Measurements from ENCODE around the gene TLN1.

Gene TLN1

DNA sequence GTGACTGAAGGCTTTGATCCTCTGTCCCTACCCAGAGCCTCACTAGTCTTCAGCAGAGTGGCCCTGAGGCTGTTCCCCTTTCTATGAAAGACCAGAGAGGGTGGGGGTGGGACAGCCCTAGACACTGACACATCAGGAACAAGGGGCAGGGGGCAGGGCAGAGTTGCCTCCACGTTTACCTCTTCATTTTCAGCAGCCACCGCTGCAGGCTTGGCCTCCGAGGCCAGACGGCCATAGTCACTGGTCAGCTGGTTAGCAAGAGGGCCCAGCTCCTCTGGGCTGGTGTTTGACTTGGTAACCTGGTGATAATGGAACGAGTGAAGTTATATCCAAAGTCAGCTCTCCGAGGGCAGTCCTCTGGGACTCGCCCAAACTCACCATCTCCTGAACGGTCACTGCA is 26.6 kb downstream of the TLN1 start:
- no peak for DNase-seq

DNA sequence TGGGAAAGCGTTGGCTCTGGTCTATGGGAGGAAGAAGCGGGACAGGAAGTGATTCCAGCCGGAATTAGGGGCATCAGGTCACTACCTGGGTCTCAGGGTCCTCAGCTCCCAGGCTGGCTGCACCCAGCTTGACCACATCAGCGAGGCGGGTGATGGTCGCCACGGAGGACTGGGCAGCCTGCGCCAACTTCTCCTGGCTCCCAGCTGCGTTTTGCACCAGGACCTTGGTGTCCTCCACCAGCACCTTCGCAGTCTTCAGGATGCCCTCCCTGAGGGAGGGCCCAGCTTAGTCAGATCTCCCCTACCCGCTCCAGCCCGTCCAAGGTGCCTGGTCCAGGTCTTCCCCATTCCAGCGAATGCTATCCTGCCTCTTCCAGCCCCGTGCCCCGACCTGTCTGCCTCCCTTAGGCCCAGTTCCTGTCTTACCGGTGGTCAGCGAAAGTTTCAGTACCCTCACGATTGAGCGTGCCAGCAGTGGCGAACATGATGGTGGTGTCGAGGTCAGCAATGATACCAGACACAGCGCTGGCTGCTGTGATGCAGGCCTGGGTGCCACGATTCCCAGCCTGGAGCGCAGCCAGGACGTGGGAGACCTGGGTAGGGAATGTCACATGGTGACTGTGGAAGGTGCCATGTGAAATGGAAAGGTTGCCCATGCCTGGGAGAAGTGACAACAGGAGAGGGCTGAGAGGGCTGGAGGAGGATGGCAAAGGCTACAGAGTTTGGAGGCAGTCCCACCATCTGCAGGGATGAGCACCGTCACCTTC is 27.9 kb downstream of the TLN1 start:
- no peak for DNase-seq

DNA sequence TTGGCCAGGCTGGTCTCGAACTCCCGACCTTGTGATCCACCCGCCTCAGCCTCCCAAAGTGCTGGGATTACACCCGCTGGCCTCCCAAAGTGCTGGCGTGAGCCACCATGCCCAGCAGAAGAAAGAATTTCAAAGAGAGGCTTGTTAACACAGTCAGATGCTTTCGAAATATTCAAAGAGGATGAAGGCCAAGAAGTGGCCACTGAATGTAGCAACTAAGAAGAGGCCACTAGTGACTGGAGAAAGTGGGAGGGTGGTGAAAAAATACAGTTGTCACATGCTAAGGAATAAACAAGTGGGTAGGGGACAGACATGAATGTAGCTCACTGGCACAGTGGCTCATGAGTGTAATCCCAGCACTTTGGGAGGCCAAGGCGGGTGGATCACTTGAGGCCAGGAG is 29.3 kb downstream of the TLN1 start:
- DNase-seq = no peak

GRCh38 chr9:35700942-35701341 is 31.1 kb downstream of the TLN1 start:
- DNase-seq = no peak

DNA sequence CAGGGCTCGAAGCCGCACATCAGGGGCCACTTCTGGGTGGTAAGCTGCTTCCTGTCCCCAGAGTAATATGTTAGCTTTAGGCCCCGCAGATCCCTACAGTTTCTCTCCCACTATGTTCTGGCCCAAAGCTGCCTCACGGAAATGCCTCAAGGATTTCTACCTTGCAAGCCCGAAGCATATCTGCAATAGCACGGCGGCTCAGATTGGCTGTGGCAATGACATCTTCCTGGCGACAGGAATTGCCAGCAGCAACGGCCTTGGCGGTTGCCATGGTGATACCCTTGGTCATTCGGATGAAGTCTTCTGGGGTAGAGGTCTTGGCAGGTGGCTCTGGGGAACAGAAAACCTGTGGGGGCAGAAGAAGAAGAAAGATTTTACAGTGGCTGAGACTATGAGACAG is 32.0 kb downstream of the TLN1 start:
- DNase-seq = no peak

DNA sequence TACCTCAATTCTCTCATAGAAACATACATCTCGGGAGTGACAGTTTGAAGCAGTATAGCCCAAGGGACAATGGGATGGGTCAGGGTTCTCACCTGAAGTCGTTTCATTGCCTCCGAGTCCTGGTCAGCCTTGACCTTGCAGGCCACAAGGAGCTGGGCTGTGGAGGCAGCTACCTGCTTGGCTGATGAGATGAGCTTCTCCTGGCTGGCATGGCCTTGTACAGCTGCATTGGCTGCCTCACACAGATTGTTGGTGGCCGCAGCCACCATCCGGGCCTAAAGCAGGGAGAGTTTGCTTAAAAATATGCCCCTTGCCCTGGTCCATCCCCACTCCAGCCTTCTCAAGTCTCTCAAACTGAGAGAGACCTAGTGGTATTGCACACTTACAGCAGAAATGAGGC is 33.8 kb downstream of the TLN1 start:
- DNase-seq = no peak

GRCh38 chr9:35697486-35697885 is 34.5 kb downstream of the TLN1 start:
- DNase-seq = no peak

- DNase-seq = peak; percentile 16
These were observed 35.3 kb downstream of the TLN1 start for GRCh38 chr9:35696520-35697215.

DNA sequence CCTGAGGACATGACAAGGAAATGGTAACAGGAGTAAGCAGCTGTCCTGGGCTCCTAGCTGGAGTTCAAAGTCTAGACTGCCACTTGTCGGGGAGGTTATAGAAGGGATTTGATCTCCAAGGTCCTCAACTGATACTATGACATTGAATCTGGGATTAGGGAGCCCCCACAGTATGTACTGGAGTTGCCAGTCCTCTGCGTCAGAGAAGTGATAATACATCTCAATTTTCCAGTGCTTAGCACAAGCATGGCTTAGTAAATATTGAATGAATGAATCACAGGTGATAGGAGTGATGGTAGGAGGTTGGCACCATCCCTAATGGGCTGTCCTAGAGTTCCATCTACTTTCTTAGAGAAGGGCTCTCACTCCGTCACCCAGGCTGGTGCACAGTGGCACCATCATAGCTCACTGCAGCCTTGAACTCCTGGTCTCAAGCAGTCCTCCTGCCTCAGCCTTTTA is 36.0 kb downstream of the TLN1 start:
- DNase-seq = no peak

DNA sequence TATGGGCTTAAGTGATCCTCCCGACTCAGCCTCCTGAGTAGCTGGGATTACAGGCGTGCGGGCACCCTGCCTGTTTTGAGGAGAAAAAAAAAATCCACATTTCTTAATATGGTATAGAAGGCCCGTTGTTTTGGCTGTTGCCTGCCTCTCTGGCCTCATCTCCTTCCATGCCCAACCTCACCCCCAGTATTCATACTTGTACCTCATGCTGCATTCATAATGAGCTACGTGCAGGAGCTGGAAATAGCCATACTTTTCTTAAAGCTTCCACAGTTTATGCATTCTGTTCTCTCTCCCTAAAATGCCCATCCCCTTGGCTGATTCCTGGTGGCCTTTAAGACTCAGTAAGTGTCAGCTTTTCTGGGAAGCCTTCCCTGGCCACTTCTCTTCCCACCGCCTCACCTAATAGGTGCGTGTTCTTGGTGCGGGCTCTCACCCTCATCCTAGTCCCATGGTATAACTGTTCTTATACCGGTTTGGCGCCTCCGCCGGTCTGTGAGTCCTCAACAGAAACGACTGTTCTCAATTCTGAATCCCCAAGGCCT is 40.2 kb downstream of the TLN1 start:
- no peak for DNase-seq

DNA sequence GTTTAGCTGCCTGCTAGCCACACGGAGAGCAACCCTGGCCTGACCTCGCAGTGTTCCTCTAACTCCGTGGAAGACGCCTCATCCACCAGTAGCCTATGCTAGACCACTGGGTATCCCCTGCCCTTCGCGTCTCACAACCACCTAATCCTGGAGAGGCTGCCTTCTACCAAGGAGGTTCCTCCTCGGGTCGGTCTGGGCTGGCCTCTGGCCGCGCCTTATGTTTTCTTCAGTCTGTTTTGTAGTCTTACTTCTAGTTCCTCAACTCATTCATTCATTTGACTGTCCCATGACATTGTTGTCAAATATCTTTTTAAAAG is 40.7 kb downstream of the TLN1 start:
- DNase-seq = no peak

DNA sequence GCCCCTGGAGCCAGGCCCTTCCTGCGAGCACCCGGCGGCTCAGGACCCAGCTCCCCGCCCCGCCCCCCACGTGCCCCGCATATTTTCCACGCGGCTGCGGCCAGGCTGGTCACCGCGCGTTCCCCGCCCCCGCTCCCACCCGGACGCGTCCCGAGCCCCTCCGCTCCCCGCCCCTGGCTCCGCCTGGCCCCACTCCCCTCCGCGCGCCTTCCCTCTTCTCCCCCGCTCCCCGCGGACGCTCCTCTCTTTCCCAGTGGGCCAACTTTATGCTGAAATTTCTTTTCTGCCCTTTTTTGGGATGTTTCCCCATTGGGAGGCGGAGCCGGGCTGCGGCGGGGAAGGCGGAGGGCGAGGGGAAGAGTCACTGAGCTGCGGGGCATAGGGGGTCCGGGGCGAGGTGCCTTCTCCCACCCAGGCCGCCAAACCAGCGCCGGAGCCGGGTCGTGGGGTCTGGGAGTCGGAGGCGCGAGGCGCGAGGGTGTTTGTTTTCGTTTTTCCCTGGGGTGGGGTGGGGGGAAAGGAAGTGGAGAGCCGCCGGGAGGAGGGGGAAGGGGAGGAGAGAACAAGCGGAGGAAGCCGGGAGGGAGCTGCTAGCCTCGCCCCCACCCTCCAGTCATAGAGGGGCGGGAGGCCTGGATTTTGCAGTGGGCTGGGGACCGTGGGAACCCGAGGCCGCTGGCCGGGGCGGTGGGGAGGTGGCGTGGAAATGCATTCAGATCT is 41.2 kb downstream of the TLN1 start:
- DNase-seq = no peak

DNA sequence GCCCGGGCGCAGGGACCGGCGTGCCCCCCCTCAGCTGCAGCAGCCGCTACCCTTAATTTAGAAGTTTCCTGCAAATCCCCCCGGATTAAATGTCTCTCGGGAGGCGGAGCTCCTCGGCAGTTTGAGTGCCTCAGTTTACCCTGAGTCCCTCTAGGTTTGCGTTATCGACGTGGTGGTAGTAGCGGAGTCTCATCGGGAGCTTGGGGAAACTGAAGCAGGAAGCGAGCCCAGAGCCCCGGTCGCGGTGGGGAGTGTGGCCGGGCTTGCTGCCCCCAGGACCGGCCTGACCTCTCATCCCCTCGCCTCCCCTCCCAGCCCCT is 41.7 kb downstream of the TLN1 start:
- no peak for DNase-seq

GRCh38 chr9:35689542-35690293 is 42.3 kb downstream of the TLN1 start, which contains the start of gene TPM2:
Gene TPM2, minus strand, starts transcription at chr9:35689925. Its CDS starts 108 bp downstream, at chr9:35689817.
- DNase-seq = no peak

DNA sequence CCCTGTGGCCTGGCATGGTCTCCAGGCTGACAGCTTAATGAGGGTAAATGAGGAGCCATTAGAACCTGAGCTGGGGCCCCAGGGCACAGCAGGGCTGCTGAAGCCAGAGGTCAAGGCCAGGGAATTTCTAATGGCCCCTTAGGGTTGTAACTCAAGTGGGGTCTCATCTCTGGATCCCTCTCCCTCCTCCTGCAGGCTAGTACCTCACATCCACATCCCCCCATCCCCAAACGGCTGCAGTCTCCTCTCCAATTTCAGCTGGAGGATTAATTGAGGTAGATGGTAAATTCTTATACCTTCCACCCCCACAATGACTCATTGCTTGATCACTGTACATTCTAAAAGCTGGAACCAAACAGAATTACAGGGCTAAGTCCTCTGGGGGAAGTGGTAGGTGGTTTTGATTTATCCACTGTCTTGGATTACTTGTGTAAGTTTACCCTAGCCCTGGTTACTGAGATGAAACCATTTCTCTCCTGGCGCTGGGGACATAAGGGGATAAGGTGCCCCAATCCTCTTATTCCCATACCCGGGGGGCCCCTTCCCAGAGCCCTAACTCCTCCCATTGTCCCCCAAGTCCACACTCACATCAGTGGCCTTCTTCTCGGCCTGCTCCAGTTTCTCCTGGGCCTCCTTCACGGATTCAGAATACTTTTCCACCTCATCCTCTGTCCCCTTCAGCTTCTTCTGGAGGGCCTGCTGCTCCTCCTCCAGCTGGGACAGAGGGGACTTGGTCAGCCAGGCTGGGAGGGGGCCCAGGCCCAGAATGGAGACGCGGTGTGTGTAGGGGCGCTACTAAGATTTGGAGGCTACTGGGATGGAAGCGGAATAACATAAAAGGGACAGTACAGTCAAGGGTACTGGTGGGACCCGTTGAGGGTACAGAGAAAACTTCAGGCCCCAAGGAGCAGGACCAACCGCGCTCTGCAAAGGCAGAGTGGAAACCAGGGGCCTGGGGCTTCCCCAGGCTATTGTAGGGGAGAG is 43.1 kb downstream of the TLN1 start:
- no peak for DNase-seq

DNA sequence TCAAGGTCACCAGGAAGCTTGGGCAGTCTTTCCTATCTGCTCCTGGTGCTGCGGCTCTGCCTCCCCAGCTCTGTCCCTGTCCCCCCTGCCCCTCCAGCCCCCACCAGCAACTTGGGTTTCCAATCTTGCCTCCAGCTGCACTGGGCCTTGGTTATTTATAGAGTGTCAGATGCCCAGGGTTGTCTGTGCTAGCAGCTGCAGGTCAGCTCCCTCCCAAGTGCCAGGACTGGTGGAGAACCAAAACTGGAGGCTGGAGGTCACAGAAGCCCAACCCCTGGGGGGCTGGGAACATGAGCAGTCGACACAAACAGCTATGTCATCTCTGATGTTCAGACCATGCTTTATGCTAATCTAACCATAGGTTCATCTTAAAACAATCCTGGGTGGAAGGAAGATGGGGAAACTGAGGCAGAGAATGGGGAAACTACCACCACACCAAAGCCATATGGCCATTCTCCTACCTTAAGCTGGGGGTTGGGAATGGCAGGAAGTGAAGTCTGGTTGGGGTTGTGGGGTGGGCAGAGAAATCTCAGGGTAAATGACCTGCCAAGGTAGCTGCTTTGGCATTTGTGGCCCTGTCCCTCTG is 43.9 kb downstream of the TLN1 start:
- no peak for DNase-seq

DNA sequence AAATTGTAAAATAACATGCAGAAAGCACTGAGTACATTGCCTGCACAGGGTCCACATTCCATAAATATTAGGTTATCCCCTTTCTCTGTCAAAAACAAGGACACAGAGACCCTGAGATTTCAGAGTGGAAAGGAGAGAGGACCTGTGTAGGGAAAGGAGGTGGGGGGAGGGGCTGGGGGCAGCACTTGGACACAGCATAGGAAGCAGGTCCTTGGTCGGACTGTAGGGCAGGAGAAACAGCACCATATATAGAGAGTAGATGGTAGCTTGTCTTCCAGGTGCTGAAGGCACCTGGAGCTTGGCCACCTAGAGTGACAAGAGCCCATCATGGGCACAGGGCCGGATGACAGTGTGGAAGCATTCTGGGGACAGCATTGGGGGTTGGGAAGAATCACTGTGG is 44.7 kb downstream of the TLN1 start:
- DNase-seq = no peak

- no peak for DNase-seq
These were observed 45.5 kb downstream of the TLN1 start for GRCh38 chr9:35686222-35687203.

DNA sequence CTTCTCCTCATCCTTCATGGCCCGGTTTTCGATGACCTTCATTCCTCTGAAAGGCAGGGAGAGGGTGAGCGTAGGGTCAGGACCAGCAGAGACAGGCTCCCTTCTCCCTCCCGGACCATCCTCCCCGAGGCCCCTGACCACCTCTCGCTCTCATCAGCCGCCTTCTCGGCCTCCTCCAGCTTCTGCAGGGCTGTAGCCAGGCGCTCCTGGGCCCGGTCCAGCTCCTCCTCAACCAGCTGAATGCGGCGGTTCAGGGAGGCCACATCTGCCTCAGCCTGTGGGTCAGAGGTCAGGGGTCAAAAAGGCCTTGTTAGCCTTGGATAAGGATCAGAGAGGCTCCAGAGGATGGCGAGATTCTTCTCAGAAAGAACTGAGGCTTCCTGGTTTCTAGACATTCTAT is 46.5 kb downstream of the TLN1 start:
- no peak for DNase-seq

DNA sequence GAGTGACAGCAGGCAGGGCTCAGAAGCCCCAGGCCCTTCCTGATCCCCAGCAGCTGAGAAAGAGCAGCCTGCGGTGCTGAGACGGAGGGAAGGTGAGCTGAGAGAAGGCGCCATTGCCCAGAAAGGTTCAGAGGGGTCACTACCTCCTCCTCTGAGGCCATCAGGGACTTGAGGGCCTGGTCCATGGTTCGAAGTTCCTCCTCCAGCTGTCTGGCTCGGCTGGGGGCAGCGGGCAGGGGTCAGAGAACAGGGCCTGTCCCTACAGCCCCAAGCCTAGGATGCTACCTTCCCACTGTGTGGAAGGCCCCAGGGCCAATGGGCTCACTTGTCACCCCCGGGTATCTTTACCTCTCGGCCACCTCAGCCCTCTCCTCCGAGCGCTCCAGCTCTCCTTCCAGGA is 47.1 kb downstream of the TLN1 start:
- DNase-seq = no peak

All from NCI-H2171 treated with DMSO at 0.1 percent for 48 hours (cell line).